Ishikawa (cell line): ENCODE measurements around the gene RECQL5.

Experiments
- CEBPB ChIP-seq: IDR thresholded peaks from 2 replicates; pipeline ENCODE4 v1.6.1; 2012
- CREB1 ChIP-seq: IDR thresholded peaks from 2 replicates; pipeline ENCODE4 v1.6.1; 2012; ENCODE audit warnings: low read depth
- EGR1 ChIP-seq: IDR thresholded peaks from 2 replicates; pipeline ENCODE4 v1.6.1; 2012
- EP300 ChIP-seq: IDR thresholded peaks from 2 replicates; pipeline ENCODE4 v1.6.1; 2012; ENCODE audit warnings: borderline replicate concordance
- FOXM1 ChIP-seq: IDR thresholded peaks from 2 replicates; pipeline ENCODE4 v1.6.1; 2012; ENCODE audit warnings: low read depth, borderline replicate concordance
- MAX ChIP-seq: IDR thresholded peaks from 2 replicates; pipeline ENCODE4 v1.6.1; 2012
- NFIC ChIP-seq: IDR thresholded peaks from 2 replicates; pipeline ENCODE4 v1.6.1; 2012
- RAD21 ChIP-seq: IDR thresholded peaks from 2 replicates; pipeline ENCODE4 v1.6.1; 2012; ENCODE audit warnings: low read depth
- TAF1 ChIP-seq: IDR thresholded peaks from 2 replicates; pipeline ENCODE4 v1.6.1; 2012; ENCODE audit warnings: low read depth, mild to moderate bottlenecking
- TCF12 ChIP-seq: IDR thresholded peaks from 2 replicates; pipeline ENCODE4 v1.6.1; 2012; ENCODE audit warnings: low read depth
- YY1 ChIP-seq: IDR thresholded peaks from 2 replicates; pipeline ENCODE4 v1.6.1; 2012; ENCODE audit warnings: low read depth
- ZBTB7A ChIP-seq: IDR thresholded peaks from 2 replicates; pipeline ENCODE4 v1.6.1; 2012; ENCODE audit warnings: low read depth

- TF ChIP-seq YY1, result no peak
- TF ChIP-seq FOXM1, result no peak
- no peak for TF ChIP-seq MAX
- no peak for TF ChIP-seq NFIC
- TF ChIP-seq RAD21, result peak; percentile 41; the same call in 1 of the 2 replicates
- no peak for TF ChIP-seq TCF12
- no peak for TF ChIP-seq EP300
- no peak for TF ChIP-seq CREB1
- TF ChIP-seq TAF1, result no peak
- TF ChIP-seq CEBPB, result no peak
- TF ChIP-seq ZBTB7A, result 0 out of 2 replicates have a peak, but pooled peaks have one; percentile 45
- no peak for TF ChIP-seq EGR1
Observed at GRCh38 chr17:75625813-75626486, 41.0 kb downstream of the RECQL5 start.
